SIG-M5 (cell line): ENCODE measurements around the gene ECHS1.
"Not testable (repeated sequence)": the region's sequence is repeated elsewhere in the genome, so short reads cannot be mapped to it uniquely, and the experiment has no call there.

ENCODE experiments used
- DNase-seq: peaks from one replicate; lab custom pipeline; 2025; lab: John Stamatoyannopoulos, UW

ECHS1 gene

DNA sequence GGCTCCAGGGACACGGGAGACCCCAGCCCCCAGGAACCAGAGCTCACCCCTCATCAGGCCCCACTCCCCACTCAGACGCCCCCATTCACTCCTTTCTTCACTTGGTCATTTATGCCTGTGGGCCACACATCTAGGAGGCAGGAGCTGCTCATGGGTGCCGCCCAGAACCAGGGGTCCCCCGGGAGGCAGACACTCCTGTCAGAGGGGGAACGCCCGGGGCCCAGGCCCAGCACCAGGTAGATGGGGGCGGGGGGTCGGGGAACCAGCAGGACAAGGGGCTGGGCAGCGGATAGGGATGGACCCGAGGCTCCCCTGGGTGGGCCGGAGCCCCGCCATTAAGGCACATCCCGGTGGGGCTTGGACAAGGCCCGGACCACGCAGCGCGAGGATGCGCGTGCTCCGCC, 48.3 kb downstream of the ECHS1 start:
- DNase-seq: no peak

DNA sequence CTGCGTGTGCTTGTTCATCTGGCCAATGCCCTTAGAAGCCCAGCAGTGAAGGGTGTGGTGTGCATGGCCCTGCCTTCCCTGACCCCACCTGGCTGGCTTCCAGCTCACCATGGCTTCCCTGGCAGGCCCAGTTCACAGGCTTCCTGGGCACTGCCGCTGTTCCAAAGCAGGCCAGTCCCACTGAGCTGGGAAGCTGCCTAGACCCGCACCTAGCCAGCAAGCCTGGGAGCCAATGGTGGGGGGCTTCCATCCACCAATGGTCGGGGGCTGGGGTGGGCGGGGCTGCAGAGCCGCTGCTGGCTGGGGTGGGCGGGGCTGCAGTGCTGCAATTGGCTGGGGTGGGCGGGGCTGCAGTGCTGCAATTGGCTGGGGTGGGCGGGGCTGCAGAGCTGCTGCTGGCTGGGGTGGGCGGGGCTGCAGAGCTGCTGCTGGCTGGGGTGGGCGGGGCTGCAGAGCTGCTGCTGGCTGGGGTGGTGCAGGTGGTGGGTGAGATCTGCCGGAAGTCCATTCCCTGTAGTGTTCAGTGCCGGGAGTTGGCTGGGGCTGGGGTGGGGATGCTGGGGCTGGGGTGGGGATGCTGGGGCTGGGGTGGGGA, 48.9 kb downstream of the ECHS1 start:
- DNase-seq: no peak

DNA sequence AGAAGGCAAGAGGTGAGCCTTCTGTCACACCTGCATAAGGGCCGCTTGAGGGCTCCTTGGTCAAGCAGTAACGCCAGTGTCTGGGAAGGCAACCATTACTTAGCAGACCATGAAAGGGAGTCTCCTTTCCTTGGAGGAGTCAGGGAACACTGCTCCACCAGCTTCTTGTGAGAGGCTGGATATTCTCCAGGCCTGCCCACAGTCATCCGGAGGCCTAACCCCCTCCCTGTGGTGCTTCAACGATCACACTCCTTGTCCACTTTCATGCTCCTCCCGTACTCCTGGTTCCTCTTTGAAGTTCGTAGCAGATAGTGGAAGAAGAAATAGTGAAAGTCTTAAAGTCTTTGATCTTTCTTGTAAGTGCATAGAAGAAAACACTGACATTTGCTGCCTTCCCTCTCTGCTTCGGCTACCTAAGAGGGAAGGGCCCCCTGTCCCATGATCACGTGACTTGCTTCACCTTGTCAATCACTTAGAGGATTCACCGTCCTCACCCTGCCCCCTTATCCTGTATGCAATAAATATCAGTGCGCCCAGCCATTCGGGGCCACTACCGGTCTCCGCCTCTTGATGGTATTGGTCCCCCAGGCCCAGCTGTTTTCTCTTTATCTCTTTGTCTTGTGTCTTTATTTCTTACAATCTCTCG, 51.0 kb downstream of the ECHS1 start:
- not testable (repeated sequence) for DNase-seq

DNA sequence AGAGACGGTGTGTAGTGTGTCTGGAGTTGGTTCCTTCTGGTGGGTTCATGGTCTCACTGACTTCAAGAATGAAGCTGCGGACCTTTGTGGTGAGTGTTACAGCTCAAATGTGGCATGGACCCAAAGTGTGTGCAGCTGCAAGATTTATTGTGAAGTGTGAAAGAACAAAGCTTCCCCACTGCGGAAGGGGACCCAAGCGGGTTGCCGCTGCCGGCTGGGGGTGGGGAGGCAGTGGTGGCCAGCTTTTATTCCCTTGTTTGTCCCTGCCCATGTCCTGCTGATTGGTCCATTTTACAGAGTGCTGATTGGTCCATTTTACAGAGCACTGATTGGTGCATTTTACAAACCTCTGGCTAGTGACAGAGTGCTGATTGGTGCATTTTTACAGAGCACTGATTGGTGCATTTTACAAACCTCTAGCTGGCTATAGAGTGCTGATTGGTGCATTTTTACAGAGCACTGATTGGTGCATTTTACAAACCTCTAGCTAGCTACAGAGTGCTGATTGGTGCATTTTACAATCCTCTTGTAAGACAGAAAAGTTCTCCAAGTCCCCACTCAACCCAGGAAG, 52.2 kb downstream of the ECHS1 start:
- not testable (repeated sequence) for DNase-seq

DNA sequence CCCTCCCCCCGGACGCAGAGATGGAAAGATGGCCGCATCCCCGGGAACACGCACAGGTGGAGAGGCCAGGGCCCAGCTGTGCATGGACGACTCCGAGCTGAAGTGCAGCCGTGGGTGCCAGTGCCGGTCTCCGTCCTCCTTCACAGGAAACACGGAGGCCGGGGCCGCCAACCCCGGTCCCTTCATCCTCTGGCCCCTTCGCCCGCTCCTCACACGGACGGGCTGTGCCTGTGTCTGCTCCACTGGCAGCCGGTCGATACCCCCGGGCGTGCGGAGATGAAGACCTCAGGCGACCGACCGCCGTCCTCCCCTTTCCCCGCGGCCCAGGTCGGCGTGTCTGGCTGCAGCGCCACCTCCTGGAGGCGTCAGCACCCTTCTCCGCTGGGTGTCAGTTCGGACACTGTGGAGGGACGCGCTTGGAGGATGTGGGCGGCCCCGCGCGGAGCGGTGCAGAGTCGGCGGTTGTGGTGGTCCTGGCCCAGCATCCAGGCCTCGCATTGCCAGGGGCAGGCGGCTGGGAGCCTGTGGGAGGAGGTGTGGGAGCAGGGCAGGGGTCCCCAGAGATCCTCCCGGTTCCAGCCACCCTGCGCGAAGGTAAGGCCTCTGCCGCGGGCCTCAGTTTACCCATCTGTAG, 54.5 kb downstream of the ECHS1 start:
- no peak for DNase-seq

DNA sequence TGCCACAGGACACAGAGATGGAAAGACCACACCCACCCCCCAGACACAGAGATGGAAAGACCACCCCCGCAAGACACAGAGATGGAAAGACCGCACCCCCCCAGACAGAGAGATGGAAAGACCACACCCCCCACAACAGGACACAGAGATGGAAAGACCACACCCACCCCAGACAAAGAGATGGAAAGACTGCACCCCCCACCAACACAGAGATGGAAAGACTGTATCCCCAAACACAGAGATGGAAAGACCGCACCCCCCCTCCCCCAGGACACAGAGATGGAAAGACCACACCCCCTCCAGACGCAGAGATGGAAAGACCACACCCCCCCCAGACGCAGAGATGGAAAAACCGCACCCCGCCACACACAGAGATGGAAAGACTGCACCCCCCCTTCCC, 56.4 kb downstream of the ECHS1 start:
- no peak for DNase-seq

DNA sequence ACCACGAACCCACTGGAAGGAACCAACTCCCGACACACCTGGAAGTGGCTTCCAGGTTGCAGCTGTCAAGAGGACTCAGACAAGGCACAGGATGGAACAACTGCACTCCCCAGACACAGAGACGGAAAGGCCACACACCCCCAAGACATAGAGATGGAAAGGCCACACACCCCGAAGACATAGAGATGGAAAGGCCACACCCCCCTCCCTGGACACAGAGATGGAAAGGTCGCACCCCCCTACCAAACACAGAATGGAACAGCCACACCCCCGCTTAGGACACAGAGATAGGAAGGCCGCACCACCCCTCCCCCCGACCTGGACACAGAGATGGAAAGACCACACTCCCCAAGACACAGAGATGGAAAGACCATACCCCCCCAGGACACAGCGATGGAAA, 56.9 kb downstream of the ECHS1 start:
- DNase-seq: no peak

DNA sequence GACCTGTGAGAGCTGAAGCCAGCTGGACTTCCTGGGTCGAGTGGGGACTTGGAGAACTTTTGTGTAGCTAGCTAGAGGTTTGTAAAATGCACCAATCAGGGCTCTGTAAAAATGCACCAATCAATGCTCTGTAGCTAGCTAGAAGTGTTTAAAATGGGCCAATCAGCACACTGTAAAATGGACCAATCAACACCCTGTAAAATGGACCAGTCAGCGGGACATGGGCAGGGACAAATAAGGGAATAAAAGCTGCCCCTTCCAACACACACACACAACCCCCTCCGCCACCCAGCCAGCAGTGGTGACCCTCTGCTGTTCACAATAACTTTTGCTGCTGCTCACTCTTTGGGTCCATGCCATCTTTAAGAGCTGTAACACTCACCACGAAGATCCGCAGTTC, 57.3 kb downstream of the ECHS1 start:
- DNase-seq: no peak

DNA sequence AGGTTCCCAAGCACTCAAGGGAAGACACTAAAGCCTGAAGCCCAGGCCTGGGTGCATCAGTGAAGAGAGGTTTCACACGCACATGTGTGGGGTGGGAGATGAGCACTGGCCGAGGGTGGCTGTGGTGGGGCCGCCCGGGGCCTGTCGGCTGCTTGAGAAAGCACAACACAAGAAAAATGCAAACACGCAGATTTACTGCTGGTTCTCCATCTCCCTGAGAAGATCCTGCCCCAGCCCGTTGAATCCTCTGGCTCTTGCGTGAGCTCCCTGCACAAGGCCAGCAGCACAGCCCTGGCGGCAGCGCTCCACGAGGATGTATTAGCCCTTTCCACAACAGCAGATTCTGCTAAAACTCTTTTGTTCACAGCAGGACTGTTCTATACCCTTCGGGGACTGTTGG, 58.2 kb downstream of the ECHS1 start:
- DNase-seq: no peak

DNA sequence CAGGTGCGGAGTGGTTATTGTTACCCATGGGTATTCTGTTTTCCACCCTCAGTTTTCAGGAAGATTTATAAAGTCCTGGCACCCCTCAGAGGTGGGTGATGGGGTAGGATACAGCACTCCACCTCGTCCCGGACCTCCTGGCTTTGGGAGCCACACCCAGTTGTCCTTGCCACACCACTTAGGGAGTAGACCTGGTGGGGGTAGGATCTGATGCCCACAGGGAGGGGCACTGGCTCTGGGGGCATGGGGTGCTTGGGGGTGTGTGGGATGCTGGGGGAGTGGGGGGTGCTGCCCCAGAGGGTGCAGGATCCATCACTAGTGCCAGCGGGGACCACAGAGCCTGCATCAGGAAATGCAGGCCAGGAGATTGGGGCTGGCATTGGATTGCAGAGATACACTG, 60.0 kb downstream of the ECHS1 start:
- DNase-seq: no peak

DNA sequence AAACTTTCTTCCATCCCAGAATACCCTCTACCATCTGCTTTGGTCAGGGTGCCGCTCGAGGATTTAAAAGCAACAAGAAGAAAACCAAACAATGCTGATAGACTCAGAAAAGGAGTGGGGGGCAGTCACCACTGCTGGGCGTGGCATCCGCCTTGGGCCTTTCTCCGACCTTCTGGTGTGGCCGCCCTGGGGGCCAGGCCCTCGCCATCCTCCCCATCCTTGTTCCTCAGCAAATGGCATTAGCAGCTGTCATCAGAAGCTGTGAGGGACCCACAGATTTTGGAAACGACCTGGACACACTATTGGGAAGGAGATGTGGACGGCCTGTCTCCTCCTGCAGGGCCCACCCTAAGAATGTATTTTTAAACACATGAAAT, 60.4 kb downstream of the ECHS1 start:
- DNase-seq: no peak
